Fibroblast of lung (primary cell): ENCODE data around the gene GNAO1. TPM values are rescaled to one million over a fixed set of nuclear protein-coding genes. Genes with fewer than 3 reads are reported as not detected.

Experiments used
- DNase-seq, 2 donors: peaks; one replicate each; pipeline versions ENCODE4 v3.0.0 to v3.0.0-alpha.2; 2010; ENCODE audit warnings: low read depth in 2 of 2
- H2AFZ ChIP-seq: 2 replicates; pipeline ENCODE4 v1.5.1; 2012; ENCODE audit warnings: low read length, control low read depth, inconsistent platforms
- H3K27ac ChIP-seq: 2 replicates; pipeline ENCODE4 v1.5.1; 2011; ENCODE audit warnings: low read length, control low read depth; ENCODE audit not compliant: insufficient read depth
- H3K27me3 ChIP-seq: 2 replicates; pipeline ENCODE4 v1.5.1; 2011; ENCODE audit warnings: mild to moderate bottlenecking, low read length; ENCODE audit not compliant: control insufficient read depth, insufficient read depth
- H3K36me3 ChIP-seq: 2 replicates; pipeline ENCODE4 v1.5.1; 2011; ENCODE audit warnings: low read length; ENCODE audit not compliant: control insufficient read depth, insufficient read depth
- H3K4me1 ChIP-seq: 2 replicates; pipeline ENCODE4 v1.5.1; 2011; ENCODE audit warnings: low read length; ENCODE audit not compliant: control insufficient read depth, insufficient read depth; ENCODE audit errors: extremely low read depth
- H3K4me2 ChIP-seq: 2 replicates; pipeline ENCODE4 v1.5.1; 2011; ENCODE audit warnings: low read length, control low read depth; ENCODE audit not compliant: insufficient read depth; ENCODE audit errors: extremely low read depth
- H3K4me3 ChIP-seq, 4 experiments: fragments of 200-600 bp in 1 of 4; sonication (generic) in 1 of 4; replicated peaks in 1 of 4; 2 replicates each; pipeline ENCODE4 v1.5.1; 2011 to 2016; ENCODE audit warnings: low read length in 4 of 4, low read depth in 3 of 4, mild to moderate bottlenecking in 3 of 4, control low read depth in 2 of 4, inconsistent platforms in 1 of 4, mixed read lengths in 1 of 4; ENCODE audit not compliant: insufficient read depth in 1 of 4; ENCODE audit errors: control extremely low read depth in 1 of 4
- H3K79me2 ChIP-seq: 2 replicates; pipeline ENCODE4 v1.5.1; 2012; ENCODE audit warnings: mild to moderate bottlenecking, low read length, inconsistent platforms; ENCODE audit not compliant: control insufficient read depth, insufficient read depth
- H3K9ac ChIP-seq: 2 replicates; pipeline ENCODE4 v1.5.1; 2011; ENCODE audit warnings: mild to moderate bottlenecking, low read length, control low read depth; ENCODE audit not compliant: insufficient read depth
- H3K9me3 ChIP-seq: 2 replicates; pipeline ENCODE4 v1.5.1; 2012; ENCODE audit warnings: low read depth, low read length; ENCODE audit not compliant: control insufficient read depth, insufficient read depth
- H4K20me1 ChIP-seq: 2 replicates; pipeline ENCODE4 v1.5.1; 2011; ENCODE audit warnings: low read length; ENCODE audit not compliant: control insufficient read depth, insufficient read depth; ENCODE audit errors: extremely low read depth
- EZH2 ChIP-seq: IDR thresholded peaks from 2 replicates; pipeline ENCODE4 v1.5.1; 2012; ENCODE audit warnings: low read length, control low read depth, mild to moderate bottlenecking; ENCODE audit errors: missing control alignments
- polyA plus RNA-seq, 2 donors: library from polyadenylated mRNA; depleted of rRNA in 1 of 2; stranded (reverse) in 1 of 2; unstranded in 1 of 2; fragments of >200 nt; gene quantifications; 2 replicates each; pipeline ENCODE4 v1.2.1, GENCODE V29; 2011 to 2012; ENCODE audit warnings: missing spikeins in 1 of 2
- total RNA-seq: library from RNA; depleted of rRNA; stranded (reverse); fragments of >200 nt; gene quantifications from 2 replicates; pipeline ENCODE4 v1.2.1, GENCODE V29; 2014
- TF ChIP-seq, protein P1 (sequence below), 2 donors: IDR thresholded peaks in 1 of 2; conservative IDR thresholded peaks in 1 of 2; 1 replicate in 1 of 2; 2 replicates in 1 of 2; pipeline ENCODE4 v1.5.1; 2011 to 2012; ENCODE audit warnings: low read length in 2 of 2, control low read depth in 1 of 2, inconsistent platforms in 1 of 2, low read depth in 1 of 2, mild to moderate bottlenecking in 1 of 2

Gene GNAO1
- total and polyA plus RNA-seq, 2 donors (not counting 1 experiment from before 2014, with no cell fraction given): 0.14 to 0.17 TPM

DNA sequence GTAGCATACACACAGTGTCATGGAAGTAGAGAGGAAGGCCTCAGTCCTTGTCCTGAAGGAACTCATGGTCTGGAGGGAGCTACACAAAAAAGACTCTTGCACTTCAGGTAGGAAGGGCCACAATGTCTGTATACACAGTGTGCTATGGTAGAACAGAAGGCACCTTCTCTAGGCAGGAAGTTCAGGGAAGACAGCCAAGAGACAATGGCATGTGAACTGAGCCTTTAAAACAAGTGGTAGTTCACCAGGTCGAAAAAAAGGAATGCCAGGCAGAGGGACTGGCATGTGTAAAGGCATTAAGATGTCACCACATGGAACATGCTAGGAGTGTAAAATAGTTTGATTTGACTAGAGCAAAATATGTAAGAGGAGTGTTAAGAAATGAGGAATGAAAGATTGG is 9.7 kb downstream of the GNAO1 start:
- Histone ChIP-seq H3K9ac (no peak overlapping the region), H3K4me3 (no peak overlapping the region), H3K27me3 (no peaks in the 10 kb centered on the region), H3K36me3 (no peaks in the 10 kb centered on the region), H3K79me2 (no peaks in the 10 kb centered on the region), H3K4me1 (no peaks in the 10 kb centered on the region), H3K9me3 (no peaks in the 10 kb centered on the region), H4K20me1 (no peaks in the 10 kb centered on the region), H2AFZ (no peak overlapping the region), H3K4me2 (no peak overlapping the region), H3K27ac (no peak overlapping the region)
- TF ChIP-seq EZH2: no peak
- TF ChIP-seq, protein P1, sequence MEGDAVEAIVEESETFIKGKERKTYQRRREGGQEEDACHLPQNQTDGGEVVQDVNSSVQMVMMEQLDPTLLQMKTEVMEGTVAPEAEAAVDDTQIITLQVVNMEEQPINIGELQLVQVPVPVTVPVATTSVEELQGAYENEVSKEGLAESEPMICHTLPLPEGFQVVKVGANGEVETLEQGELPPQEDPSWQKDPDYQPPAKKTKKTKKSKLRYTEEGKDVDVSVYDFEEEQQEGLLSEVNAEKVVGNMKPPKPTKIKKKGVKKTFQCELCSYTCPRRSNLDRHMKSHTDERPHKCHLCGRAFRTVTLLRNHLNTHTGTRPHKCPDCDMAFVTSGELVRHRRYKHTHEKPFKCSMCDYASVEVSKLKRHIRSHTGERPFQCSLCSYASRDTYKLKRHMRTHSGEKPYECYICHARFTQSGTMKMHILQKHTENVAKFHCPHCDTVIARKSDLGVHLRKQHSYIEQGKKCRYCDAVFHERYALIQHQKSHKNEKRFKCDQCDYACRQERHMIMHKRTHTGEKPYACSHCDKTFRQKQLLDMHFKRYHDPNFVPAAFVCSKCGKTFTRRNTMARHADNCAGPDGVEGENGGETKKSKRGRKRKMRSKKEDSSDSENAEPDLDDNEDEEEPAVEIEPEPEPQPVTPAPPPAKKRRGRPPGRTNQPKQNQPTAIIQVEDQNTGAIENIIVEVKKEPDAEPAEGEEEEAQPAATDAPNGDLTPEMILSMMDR (conservative IDR thresholded peaks at IDR 0.05 in 1 of 2, IDR thresholded peaks at IDR 0.05 in 1 of 2; ENCODE audit: low read depth in 1 of 2, low read length in 2 of 2): no peak
- no peak for DNase-seq

DNA sequence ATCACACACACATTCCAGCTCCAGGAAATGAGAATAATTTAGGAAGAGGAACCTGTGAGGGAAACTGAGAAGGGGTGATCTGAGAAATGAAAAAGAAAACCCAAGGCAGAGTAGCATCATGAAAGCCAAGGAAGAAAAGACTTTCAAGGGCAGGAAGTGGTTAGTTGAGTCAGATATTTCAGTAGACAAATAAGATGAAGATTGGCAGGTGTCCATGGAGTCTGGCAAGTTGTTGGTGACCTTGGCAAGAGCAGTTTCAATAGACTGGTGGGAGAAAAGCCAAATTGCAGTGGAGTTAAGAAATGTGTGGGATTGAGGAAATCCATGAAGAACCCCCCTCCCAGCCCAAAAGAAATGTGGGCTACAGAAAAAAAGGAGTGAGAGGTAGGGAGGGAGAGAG is 10.7 kb downstream of the GNAO1 start:
- no peaks in the 10 kb centered on the region for H3K79me2 ChIP-seq
- peak in 1 of 2 donors; percentile 23 for DNase-seq
- TF ChIP-seq, protein P1 (conservative IDR thresholded peaks at IDR 0.05 in 1 of 2, IDR thresholded peaks at IDR 0.05 in 1 of 2; ENCODE audit: low read depth in 1 of 2, low read length in 2 of 2): no peak
- TF ChIP-seq EZH2: no peak

DNA sequence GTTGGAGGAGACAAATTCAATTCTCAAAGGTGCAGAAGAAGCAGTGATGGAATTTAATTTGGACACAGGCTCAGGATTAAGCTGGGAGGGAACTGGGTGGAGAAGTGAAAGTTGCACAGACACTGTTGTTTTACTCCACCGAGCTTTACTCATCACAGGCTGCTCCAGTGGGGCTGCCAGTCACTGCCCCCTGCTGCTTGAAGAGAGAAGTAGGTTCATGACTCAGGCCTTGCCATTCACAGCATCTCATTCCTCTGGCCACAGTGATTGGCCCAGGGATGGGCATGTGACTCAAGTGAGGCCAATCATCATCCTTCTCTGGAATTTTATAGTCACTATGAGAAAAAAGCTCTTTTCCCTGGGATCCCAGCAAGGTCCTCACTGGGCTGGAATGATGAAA is 11.8 kb downstream of the GNAO1 start:
- no peaks in the 10 kb centered on the region for H3K36me3 ChIP-seq
- no peak overlapping the region for H3K4me3 ChIP-seq
- no peak overlapping the region for H2AFZ ChIP-seq
- H3K27me3 ChIP-seq: no peaks in the 10 kb centered on the region
- H4K20me1 ChIP-seq: no peaks in the 10 kb centered on the region
- no peaks in the 10 kb centered on the region for H3K79me2 ChIP-seq
- no peaks in the 10 kb centered on the region for H3K4me1 ChIP-seq
- H3K9ac ChIP-seq: no peak overlapping the region
- H3K9me3 ChIP-seq: no peaks in the 10 kb centered on the region
- peak in 1 of 2 donors; percentile 1 for DNase-seq
- H3K27ac ChIP-seq: no peak overlapping the region
- H3K4me2 ChIP-seq: no peak overlapping the region
- TF ChIP-seq, protein P1 (conservative IDR thresholded peaks at IDR 0.05 in 1 of 2, IDR thresholded peaks at IDR 0.05 in 1 of 2; ENCODE audit: low read depth in 1 of 2, low read length in 2 of 2): peak in 1 of 2 donors; percentile 9
- TF ChIP-seq EZH2: no peak

More for the DNA sequence above, 10.7 kb downstream of the GNAO1 start:
- Histone ChIP-seq H4K20me1 (no peaks in the 10 kb centered on the region), H3K27ac (no peak overlapping the region), H3K9ac (no peak overlapping the region), H3K4me2 (no peak overlapping the region), H3K27me3 (no peaks in the 10 kb centered on the region), H3K4me3 (no peak overlapping the region), H3K36me3 (no peaks in the 10 kb centered on the region), H3K9me3 (no peaks in the 10 kb centered on the region), H2AFZ (no peak overlapping the region), H3K4me1 (no peaks in the 10 kb centered on the region)
